ENCODE measurements around the gene RAC3.

The RAC3 gene

GRCh38 chr17:82005701-82006348 is 25.7 kb upstream of the RAC3 start:
- no peak overlapping the region for H3K9ac ChIP-seq (ENCODE audit: low read depth, low read length)
- H3K9me3 ChIP-seq (ENCODE audit: control insufficient read depth, insufficient read depth, low read length): no peaks in the 10 kb centered on the region
- H3K4me1 ChIP-seq (ENCODE audit: insufficient read depth, low read length): peaks cover 8% of the 10 kb centered on the region; the same call in 1 of the 2 replicates
- H3K36me3 ChIP-seq (ENCODE audit: insufficient read depth, low read length): no peaks in the 10 kb centered on the region

- no peaks in the 10 kb centered on the region for H3K36me3 ChIP-seq (ENCODE audit: insufficient read depth, low read length)
- H3K4me1 ChIP-seq (ENCODE audit: insufficient read depth, low read length): peaks cover 8% of the 10 kb centered on the region; the same call in 1 of the 2 replicates
- H3K9me3 ChIP-seq (ENCODE audit: control insufficient read depth, insufficient read depth, low read length): no peaks in the 10 kb centered on the region
- H3K9ac ChIP-seq (ENCODE audit: low read depth, low read length): no peak overlapping the region
These were observed 24.8 kb upstream of the RAC3 start for GRCh38 chr17:82006468-82007227.

DNA sequence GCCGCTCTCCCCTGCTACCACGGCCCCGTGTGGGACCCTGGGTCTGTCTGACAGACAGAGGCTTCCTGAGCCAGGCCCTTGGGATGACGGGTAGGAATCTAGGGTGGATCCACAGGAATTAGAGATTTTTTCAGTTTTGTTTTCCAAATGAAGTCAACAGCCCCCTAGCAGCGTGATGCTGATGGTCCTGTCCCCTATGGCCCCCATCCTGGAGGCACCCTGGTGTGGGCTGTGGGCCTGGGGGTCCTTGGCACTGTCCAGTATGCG is 24.3 kb upstream of the RAC3 start:
- Histone ChIP-seq H3K36me3 (ENCODE audit: insufficient read depth, low read length) (no peaks in the 10 kb centered on the region), H3K9me3 (ENCODE audit: control insufficient read depth, insufficient read depth, low read length) (no peaks in the 10 kb centered on the region), H3K4me1 (ENCODE audit: insufficient read depth, low read length) (peaks cover 8% of the 10 kb centered on the region; the same call in 1 of the 2 replicates), H3K9ac (ENCODE audit: low read depth, low read length) (no peak overlapping the region)

- Histone ChIP-seq H3K9me3 (ENCODE audit: control insufficient read depth, insufficient read depth, low read length) (no peaks in the 10 kb centered on the region), H3K36me3 (ENCODE audit: insufficient read depth, low read length) (no peaks in the 10 kb centered on the region), H3K4me1 (ENCODE audit: insufficient read depth, low read length) (peaks cover 8% of the 10 kb centered on the region; the same call in 1 of the 2 replicates), H3K9ac (ENCODE audit: low read depth, low read length) (no peak overlapping the region)
These were observed 23.8 kb upstream of the RAC3 start for GRCh38 chr17:82007495-82008257.

DNA sequence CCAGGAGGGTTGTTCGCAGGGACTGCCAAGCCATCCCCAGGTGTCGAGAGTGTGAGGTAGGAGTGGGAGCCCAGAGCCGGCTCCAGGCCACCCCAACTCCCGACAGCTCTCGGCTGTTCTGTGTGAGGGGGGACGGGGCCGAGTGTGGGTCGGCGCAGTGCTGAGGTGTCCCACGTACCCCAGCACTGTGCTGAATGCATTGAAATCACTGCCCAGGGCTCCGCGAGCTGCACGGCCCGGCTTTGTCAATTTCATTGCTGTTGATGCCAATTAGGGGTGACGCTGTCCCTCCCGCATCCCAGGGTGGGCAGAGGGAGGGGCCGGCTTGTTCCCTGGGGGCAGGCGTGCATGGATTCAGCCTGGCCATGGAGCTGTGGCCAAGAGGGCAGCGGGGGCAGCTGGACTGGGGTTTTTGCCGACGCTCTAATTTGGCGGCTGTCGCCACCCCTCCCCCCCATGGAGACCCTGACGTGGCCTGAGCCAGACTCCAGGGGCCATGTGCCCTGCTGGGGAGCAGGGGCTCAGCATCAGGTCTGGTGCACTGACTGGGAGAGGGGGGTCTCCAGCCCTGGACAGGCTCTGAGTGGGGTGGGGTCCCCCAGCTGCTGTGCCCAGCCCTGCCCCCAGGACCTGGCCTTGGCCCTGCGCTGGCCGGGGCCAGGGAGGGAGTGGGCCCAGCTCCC is 23.1 kb upstream of the RAC3 start:
- H3K9ac ChIP-seq (ENCODE audit: low read depth, low read length): no peak overlapping the region
- no peaks in the 10 kb centered on the region for H3K9me3 ChIP-seq (ENCODE audit: control insufficient read depth, insufficient read depth, low read length)
- peaks cover 3% of the 10 kb centered on the region; the same call in 1 of the 2 replicates for H3K4me1 ChIP-seq (ENCODE audit: insufficient read depth, low read length)
- H3K36me3 ChIP-seq (ENCODE audit: insufficient read depth, low read length): no peaks in the 10 kb centered on the region

DNA sequence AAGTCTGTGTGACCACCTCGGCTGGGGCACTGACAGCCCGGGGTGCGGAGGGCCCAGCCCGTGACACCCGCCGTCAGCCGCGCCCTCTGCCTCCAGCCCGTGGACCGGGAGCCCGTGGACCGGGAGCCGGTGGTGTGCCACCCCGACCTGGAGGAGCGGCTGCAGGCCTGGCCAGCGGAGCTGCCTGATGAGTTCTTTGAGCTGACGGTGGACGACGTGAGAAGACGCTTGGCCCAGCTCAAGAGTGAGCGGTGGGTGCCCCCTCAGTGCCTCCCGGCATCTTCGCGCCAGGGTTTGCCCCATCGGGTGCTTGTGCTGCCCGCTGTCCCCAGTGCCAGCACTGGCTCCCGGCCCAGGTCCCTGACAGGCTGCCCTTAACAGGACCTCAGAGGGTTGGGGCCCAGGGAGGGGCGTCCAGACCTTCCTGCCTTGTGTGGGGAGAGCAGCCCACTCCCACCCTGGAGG is 22.5 kb upstream of the RAC3 start:
- H3K9me3 ChIP-seq (ENCODE audit: control insufficient read depth, insufficient read depth, low read length): no peaks in the 10 kb centered on the region
- no peak overlapping the region for H3K9ac ChIP-seq (ENCODE audit: low read depth, low read length)
- H3K36me3 ChIP-seq (ENCODE audit: insufficient read depth, low read length): no peaks in the 10 kb centered on the region
- no peaks in the 10 kb centered on the region; the same call in 1 of the 2 replicates for H3K4me1 ChIP-seq (ENCODE audit: insufficient read depth, low read length)

DNA sequence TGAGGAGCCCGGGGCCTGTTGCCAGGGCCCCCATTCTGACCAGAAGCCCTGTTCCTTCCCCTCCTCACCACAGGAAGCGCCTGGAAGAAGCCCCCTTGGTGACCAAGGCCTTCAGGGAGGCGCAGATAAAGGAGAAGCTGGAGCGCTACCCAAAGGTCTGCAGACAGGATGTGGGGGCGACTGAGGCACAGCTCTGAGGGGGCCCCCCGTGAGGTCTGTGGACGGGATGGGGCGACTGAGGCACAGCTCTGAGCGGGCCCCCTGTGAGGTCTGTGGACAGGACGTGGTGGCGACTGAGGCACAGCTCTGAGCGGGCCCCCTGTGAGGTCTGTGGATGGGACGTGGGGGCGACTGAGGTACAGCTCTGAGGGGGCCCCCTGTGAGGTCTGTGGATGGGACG is 22.1 kb upstream of the RAC3 start:
- Histone ChIP-seq H3K9ac (ENCODE audit: low read depth, low read length) (no peak overlapping the region), H3K9me3 (ENCODE audit: control insufficient read depth, insufficient read depth, low read length) (no peaks in the 10 kb centered on the region), H3K4me1 (ENCODE audit: insufficient read depth, low read length) (no peaks in the 10 kb centered on the region; the same call in 1 of the 2 replicates), H3K36me3 (ENCODE audit: insufficient read depth, low read length) (no peaks in the 10 kb centered on the region)

DNA sequence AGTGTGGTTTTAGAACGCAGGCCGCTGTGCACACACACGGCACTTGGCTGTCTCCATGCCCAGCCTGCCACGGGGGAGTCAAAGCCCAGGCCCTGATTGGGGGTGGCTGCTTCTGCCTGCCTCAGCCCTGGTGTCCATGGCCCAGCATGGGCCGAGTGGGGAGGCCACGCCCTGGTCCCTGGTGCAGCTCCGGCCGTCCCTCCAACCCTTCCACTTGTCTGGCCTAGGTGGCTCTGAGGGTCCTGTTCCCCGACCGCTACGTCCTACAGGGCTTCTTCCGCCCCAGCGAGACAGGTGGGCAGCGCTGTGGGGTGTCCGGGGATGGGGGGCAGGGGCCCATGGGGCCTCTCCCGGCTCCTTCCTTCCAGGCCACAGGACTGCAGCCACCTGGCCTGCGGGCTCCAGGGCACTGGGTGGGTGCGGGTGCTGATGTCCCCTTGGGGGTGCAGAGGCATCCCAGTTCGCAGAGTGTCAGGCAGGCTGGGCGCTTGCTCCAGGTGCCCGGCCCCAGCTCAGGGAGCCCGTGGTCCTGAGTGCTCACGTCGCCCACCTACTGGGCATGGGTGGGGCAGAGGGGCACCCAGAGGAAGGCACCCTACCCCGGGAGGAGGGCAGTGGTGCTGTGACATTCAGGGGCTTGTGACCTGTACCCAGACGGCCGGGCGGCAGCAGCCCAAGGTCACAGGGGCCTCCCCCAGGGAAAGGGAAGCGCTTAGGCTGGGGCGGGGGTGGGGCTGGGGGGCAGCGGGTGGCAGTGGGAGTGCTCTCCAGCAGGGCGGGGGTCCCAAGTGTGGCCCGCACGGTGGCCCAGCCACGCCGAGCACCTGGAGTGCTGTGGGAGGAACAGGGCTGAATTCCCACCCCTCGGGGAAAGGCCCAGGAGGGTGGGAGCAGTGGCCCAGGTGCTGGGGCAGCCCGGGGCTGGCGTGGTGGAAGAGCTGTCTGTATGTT is 20.6 kb upstream of the RAC3 start:
- no peaks in the 10 kb centered on the region; the same call in 1 of the 2 replicates for H3K4me1 ChIP-seq (ENCODE audit: insufficient read depth, low read length)
- no peaks in the 10 kb centered on the region for H3K9me3 ChIP-seq (ENCODE audit: control insufficient read depth, insufficient read depth, low read length)
- H3K36me3 ChIP-seq (ENCODE audit: insufficient read depth, low read length): no peaks in the 10 kb centered on the region
- H3K9ac ChIP-seq (ENCODE audit: low read depth, low read length): no peak overlapping the region

DNA sequence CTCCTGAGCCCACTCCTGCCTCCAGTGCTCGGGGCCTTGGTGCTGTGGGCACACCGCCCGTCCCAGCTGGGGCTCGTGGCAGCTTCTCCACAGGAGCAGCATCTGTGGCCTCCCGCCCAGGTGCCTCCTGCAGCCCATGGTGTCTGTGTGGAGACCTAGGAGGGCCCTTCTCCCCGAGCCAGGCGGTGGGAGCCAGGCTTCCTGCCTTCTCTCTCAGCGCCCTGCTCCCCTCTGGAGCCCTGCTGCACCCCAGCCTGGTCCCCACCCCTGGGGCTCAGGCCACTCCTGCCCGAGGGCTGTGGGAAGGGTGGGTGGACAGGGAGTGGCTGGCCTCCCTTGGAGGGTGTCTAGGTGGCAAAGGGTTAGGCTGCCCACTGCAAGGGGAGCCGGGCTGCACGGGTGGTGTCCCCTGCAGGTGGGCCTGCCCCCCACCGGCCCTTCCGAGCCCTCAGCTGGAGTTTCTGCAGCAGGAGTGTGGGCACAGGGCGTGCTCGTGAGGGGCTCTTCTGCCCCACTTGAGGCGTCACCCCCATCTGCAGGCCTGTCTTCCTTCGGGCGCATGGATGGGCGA is 19.8 kb upstream of the RAC3 start:
- no peaks in the 10 kb centered on the region for H3K9me3 ChIP-seq (ENCODE audit: control insufficient read depth, insufficient read depth, low read length)
- no peaks in the 10 kb centered on the region; the same call in 1 of the 2 replicates for H3K4me1 ChIP-seq (ENCODE audit: insufficient read depth, low read length)
- H3K36me3 ChIP-seq (ENCODE audit: insufficient read depth, low read length): no peaks in the 10 kb centered on the region
- no peak overlapping the region for H3K9ac ChIP-seq (ENCODE audit: low read depth, low read length)

DNA sequence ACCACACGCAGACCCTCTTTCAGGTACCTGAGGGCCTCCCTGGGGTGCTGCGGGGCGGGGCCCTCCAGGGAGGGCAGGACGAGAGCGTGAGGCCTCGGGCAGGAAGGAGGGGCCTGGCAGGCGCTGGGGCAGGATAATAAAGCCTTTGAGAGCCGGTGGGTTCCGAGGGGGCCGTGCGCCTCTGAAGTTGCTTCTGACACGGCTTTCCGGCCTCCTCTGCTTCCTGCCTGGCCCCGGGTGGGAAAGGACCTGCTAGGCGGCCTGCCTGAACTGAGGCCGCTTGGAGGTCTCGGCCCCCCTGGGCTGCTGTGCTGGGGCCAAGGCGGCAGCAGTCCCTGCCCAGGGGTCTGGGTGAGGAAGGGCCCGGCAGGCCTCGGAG is 19.2 kb upstream of the RAC3 start:
- H3K36me3 ChIP-seq (ENCODE audit: insufficient read depth, low read length): no peaks in the 10 kb centered on the region
- no peak overlapping the region for H3K9ac ChIP-seq (ENCODE audit: low read depth, low read length)
- H3K4me1 ChIP-seq (ENCODE audit: insufficient read depth, low read length): no peaks in the 10 kb centered on the region; the same call in 1 of the 2 replicates
- H3K9me3 ChIP-seq (ENCODE audit: control insufficient read depth, insufficient read depth, low read length): no peaks in the 10 kb centered on the region

DNA sequence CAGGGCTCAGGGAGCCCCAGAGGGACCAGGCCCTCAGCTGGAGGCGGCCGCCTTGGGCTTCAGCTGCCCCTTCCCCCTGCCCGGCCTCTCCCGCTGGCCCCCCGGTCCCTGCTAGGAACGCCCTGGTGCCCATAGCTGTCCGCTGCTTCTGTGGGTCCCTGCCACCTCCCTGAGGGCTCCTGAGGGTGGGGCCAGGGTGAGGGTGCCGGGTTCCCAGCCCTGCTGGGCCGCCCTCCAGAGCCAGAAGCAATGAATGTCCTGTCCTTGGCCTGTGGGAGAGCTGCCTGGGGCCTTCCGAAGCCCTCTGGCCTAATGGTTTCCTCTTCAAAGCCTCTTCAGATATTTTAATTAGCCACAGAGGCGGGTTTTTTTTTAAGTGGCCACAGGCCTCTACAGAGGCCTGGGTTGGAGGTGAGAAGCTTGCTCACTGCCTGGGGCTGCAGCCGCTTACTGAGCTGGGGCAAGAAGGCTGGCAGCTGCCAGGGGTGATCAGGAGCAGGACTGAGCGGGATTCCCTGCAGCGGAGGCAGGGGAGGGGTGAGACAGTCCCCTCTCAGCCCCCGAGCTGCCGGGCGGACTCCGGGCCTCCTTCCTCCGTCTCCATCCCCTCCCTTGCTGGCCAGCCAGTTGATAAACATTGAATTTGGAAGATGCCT is 18.7 kb upstream of the RAC3 start:
- no peaks in the 10 kb centered on the region for H3K36me3 ChIP-seq (ENCODE audit: insufficient read depth, low read length)

GRCh38 chr17:82013341-82013740 is 18.1 kb upstream of the RAC3 start:
- Histone ChIP-seq H3K9ac (ENCODE audit: low read depth, low read length) (no peak overlapping the region), H3K9me3 (ENCODE audit: control insufficient read depth, insufficient read depth, low read length) (no peaks in the 10 kb centered on the region), H3K36me3 (ENCODE audit: insufficient read depth, low read length) (no peaks in the 10 kb centered on the region), H3K4me1 (ENCODE audit: insufficient read depth, low read length) (no peaks in the 10 kb centered on the region; the same call in 1 of the 2 replicates)

More for the DNA sequence above, 18.7 kb upstream of the RAC3 start:
- Histone ChIP-seq H3K9ac (ENCODE audit: low read depth, low read length) (no peak overlapping the region), H3K4me1 (ENCODE audit: insufficient read depth, low read length) (no peaks in the 10 kb centered on the region; the same call in 1 of the 2 replicates), H3K9me3 (ENCODE audit: control insufficient read depth, insufficient read depth, low read length) (no peaks in the 10 kb centered on the region)
